ENCODE data around the gene MAZ.
"Not testable (repeated sequence)": the region's sequence is repeated elsewhere in the genome, so short reads cannot be mapped to it uniquely, and the experiment has no call there.

The MAZ gene

DNA sequence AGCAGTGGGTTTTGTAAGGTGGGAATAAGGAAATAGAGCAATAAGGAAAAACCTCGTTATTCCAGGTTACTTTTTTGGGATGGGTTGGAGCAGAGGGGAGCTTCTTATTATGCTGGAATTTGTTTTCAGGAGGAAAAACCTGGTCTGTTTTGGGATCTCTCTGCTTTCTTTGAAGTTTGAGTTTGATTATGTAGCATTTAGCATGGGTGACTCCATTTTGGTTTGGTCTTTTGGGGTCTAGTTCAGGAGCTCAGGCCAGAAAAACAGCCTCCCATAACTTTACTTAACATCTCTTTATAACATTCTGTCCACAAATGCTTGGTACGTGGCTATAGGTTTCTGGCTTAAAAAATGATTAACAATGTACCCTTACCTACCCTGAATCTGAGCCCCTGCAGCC lies 36.8 kb upstream of the MAZ start:
- no peaks in the 10 kb centered on the region for H3K36me3 ChIP-seq (ENCODE audit: insufficient read depth, low read length)
- H3K9me3 ChIP-seq (ENCODE audit: low read length) = no peaks in the 10 kb centered on the region
- H3K9ac ChIP-seq (ENCODE audit: low read length) = no peak overlapping the region
- no peaks in the 10 kb centered on the region for H3K27me3 ChIP-seq (ENCODE audit: control insufficient read depth in 1 of 2, insufficient read depth in 2 of 2, low read length in 2 of 2)
- no peak overlapping the region for H3K27ac ChIP-seq (ENCODE audit: low read depth, low read length)
- H3K4me1 ChIP-seq (ENCODE audit: insufficient read depth, low read length) = no peaks in the 10 kb centered on the region
- no peak overlapping the region for H3K4me3 ChIP-seq (ENCODE audit: low read depth in 1 of 2, low read length in 2 of 2)

- no peaks in the 10 kb centered on the region for H3K36me3 ChIP-seq (ENCODE audit: insufficient read depth, low read length)
- no peak overlapping the region for H3K27ac ChIP-seq (ENCODE audit: low read depth, low read length)
- H3K4me3 ChIP-seq (ENCODE audit: low read depth in 1 of 2, low read length in 2 of 2) = no peak overlapping the region
These were observed 35.9 kb upstream of the MAZ start for GRCh38 chr16:29770250-29770929.

GRCh38 chr16:29772330-29772729 lies 34.0 kb upstream of the MAZ start:
- not testable (repeated sequence) for H3K27ac ChIP-seq (ENCODE audit: low read depth, low read length); H3K9me3 ChIP-seq (ENCODE audit: low read length); H3K36me3 ChIP-seq (ENCODE audit: insufficient read depth, low read length); H3K4me1 ChIP-seq (ENCODE audit: insufficient read depth, low read length); H3K27me3 ChIP-seq (ENCODE audit: control insufficient read depth in 1 of 2, insufficient read depth in 2 of 2, low read length in 2 of 2); H3K9ac ChIP-seq (ENCODE audit: low read length); H3K4me3 ChIP-seq (ENCODE audit: low read depth in 1 of 2, low read length in 2 of 2)

More at GRCh38 chr16:29770250-29770929, 35.9 kb upstream of the MAZ start:
- H3K9me3 ChIP-seq (ENCODE audit: low read length) = no peaks in the 10 kb centered on the region
- no peak overlapping the region for H3K9ac ChIP-seq (ENCODE audit: low read length)
- no peaks in the 10 kb centered on the region for H3K4me1 ChIP-seq (ENCODE audit: insufficient read depth, low read length)
- H3K27me3 ChIP-seq (ENCODE audit: control insufficient read depth in 1 of 2, insufficient read depth in 2 of 2, low read length in 2 of 2) = no peaks in the 10 kb centered on the region

DNA sequence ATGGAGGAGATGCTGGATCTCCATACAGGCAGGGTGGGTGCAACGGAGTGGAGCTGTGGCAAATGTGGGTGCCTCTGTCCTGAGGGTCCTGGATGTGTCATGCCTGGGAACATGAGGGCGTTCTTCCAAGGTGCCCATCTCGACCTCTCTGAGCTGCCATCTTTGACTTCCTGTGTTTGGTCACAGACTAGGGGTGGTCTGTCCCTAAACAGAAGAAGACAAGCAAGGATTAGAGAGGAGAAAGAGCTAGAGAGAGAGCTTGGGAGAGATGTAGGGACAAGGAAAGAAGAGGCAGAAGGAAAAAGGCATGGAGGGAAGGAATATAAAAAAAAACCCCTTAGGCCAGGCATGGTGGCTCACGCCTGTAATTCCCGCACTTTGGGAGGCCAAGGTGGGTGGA lies 31.6 kb upstream of the MAZ start:
- Histone ChIP-seq H3K27ac (ENCODE audit: low read depth, low read length) (no peak overlapping the region), H3K9me3 (ENCODE audit: low read length) (no peaks in the 10 kb centered on the region), H3K9ac (ENCODE audit: low read length) (no peak overlapping the region), H3K4me1 (ENCODE audit: insufficient read depth, low read length) (no peaks in the 10 kb centered on the region), H3K4me3 (ENCODE audit: low read depth in 1 of 2, low read length in 2 of 2) (no peak overlapping the region), H3K36me3 (ENCODE audit: insufficient read depth, low read length) (no peaks in the 10 kb centered on the region), H3K27me3 (ENCODE audit: control insufficient read depth in 1 of 2, insufficient read depth in 2 of 2, low read length in 2 of 2) (no peaks in the 10 kb centered on the region)

DNA sequence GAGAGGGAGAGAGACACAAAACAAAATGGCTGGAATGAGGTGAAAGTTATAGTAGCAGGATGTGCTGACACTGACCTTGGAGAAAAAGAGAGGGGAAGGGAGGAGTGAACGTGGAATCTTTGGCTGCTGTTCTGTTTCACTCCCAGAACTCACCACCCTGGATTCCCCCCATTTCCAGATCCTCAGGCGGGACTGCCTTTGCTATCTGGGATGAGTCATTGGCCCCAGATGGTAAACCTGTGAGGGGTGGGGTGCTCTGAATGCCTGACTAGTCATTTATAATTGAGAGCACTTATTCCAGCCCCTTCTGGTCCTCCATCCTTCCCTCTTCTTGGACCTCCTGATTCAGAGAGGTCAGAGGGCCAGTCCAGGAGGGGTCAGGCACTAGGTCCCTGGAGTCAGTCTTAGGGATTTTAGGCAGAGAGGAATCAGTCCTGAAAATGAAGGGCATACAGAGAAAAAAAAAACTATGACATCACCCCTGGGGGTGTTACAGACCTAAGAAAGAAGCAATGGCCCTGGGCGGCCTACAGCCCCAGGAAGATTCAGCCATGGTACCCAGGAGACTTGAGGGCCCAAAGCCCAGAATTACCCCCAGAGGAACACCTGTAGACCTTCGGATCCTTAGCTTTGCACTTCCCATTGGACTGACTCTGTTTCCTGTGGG lies 30.5 kb upstream of the MAZ start:
- Histone ChIP-seq H3K9me3 (ENCODE audit: low read length) (no peaks in the 10 kb centered on the region), H3K27me3 (ENCODE audit: control insufficient read depth in 1 of 2, insufficient read depth in 2 of 2, low read length in 2 of 2) (no peaks in the 10 kb centered on the region), H3K27ac (ENCODE audit: low read depth, low read length) (no peak overlapping the region), H3K36me3 (ENCODE audit: insufficient read depth, low read length) (no peaks in the 10 kb centered on the region), H3K4me1 (ENCODE audit: insufficient read depth, low read length) (no peaks in the 10 kb centered on the region), H3K4me3 (ENCODE audit: low read depth in 1 of 2, low read length in 2 of 2) (no peak overlapping the region), H3K9ac (ENCODE audit: low read length) (no peak overlapping the region)

DNA sequence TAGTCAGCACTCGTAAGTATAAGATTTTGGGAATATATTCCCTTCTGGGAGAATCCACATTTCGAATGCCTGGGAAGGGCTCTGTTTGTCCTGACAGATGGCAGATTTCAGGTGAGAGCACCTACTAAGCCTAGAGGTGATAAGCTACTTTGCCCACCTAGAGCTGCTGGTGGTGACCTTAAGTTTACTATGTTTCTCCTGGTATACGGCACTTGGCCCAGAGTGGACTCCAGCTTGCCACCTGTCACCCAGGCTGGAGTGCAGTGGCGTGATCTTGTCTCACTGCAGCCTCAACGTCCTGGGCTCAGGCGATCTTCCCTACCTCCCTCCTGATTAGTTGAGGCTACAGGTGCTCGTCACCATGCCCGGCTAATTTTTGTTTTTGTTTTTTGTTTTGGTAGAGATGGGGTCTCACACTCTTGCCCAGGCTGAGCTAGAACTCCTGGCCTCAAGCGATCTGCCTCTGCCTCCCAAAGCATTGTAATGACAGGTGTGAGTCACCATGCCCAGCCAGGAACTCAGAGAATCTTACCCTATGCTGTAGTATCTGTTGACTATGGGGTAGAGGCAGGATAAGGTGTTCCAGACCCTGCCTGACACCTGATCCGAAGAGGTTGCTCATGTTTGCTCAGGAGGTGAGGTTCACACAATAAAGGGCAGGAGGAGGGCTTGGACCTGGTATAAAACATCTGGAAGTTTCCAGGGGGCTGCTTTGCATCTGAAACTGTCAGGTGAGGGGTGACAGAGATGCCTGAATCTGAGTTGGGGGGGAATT lies 28.6 kb upstream of the MAZ start, which contains the start of gene ZG16:
ZG16 (plus strand) TSS at position 681 of the 775 bp plus-strand sequence. CDS start 1,011 bp downstream, outside the sequence.
- H3K4me3 ChIP-seq (ENCODE audit: low read depth in 1 of 2, low read length in 2 of 2) = no peak within 1 kb of the TSS
- H3K27me3 ChIP-seq (ENCODE audit: control insufficient read depth in 1 of 2, insufficient read depth in 2 of 2, low read length in 2 of 2) = no peaks in the 10 kb centered on the region
- H3K27ac ChIP-seq (ENCODE audit: low read depth, low read length) = no peak within 1 kb of the TSS
- H3K9ac ChIP-seq (ENCODE audit: low read length) = no peak within 1 kb of the TSS
- H3K36me3 ChIP-seq (ENCODE audit: insufficient read depth, low read length) = no peaks in the 10 kb centered on the region
- H3K4me1 ChIP-seq (ENCODE audit: insufficient read depth, low read length) = no peaks in the 10 kb centered on the region
- no peaks in the 10 kb centered on the region for H3K9me3 ChIP-seq (ENCODE audit: low read length)

DNA sequence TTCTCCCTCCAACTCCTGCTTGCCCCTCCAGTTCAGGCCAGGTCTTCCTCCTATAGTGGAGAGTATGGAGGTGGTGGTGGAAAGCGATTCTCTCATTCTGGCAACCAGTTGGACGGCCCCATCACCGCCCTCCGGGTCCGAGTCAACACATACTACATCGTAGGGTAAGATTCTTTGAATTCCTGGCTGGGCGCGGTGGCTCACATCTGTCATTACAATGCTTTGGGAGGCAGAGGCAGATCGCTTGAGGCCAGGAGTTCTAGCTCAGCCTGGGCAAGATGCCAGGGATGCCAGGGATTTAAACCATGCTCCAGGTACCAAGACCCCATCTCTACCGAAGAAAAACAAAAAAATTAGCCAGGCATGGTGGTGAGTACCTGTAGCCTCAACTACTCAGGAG lies 26.9 kb upstream of the MAZ start:
- Histone ChIP-seq H3K9me3 (ENCODE audit: low read length) (no peaks in the 10 kb centered on the region), H3K4me3 (ENCODE audit: low read depth in 1 of 2, low read length in 2 of 2) (no peak overlapping the region), H3K9ac (ENCODE audit: low read length) (no peak overlapping the region), H3K36me3 (ENCODE audit: insufficient read depth, low read length) (no peaks in the 10 kb centered on the region), H3K27ac (ENCODE audit: low read depth, low read length) (no peak overlapping the region), H3K27me3 (ENCODE audit: control insufficient read depth in 1 of 2, insufficient read depth in 2 of 2, low read length in 2 of 2) (no peaks in the 10 kb centered on the region), H3K4me1 (ENCODE audit: insufficient read depth, low read length) (no peaks in the 10 kb centered on the region)

GRCh38 chr16:29783094-29783953 lies 23.0 kb upstream of the MAZ start:
- not testable (repeated sequence) for H3K9ac ChIP-seq (ENCODE audit: low read length); H3K4me1 ChIP-seq (ENCODE audit: insufficient read depth, low read length); H3K36me3 ChIP-seq (ENCODE audit: insufficient read depth, low read length); H3K27ac ChIP-seq (ENCODE audit: low read depth, low read length); H3K27me3 ChIP-seq (ENCODE audit: control insufficient read depth in 1 of 2, insufficient read depth in 2 of 2, low read length in 2 of 2); H3K9me3 ChIP-seq (ENCODE audit: low read length); H3K4me3 ChIP-seq (ENCODE audit: low read depth in 1 of 2, low read length in 2 of 2)

- no peak overlapping the region for H3K9ac ChIP-seq (ENCODE audit: low read length)
- no peaks in the 10 kb centered on the region for H3K36me3 ChIP-seq (ENCODE audit: insufficient read depth, low read length)
- no peak overlapping the region for H3K4me3 ChIP-seq (ENCODE audit: low read depth in 1 of 2, low read length in 2 of 2)
- no peaks in the 10 kb centered on the region for H3K9me3 ChIP-seq (ENCODE audit: low read length)
- no peak overlapping the region for H3K27ac ChIP-seq (ENCODE audit: low read depth, low read length)
- no peaks in the 10 kb centered on the region for H3K27me3 ChIP-seq (ENCODE audit: control insufficient read depth in 1 of 2, insufficient read depth in 2 of 2, low read length in 2 of 2)
- H3K4me1 ChIP-seq (ENCODE audit: insufficient read depth, low read length) = peaks cover 6% of the 10 kb centered on the region
These were observed 22.2 kb upstream of the MAZ start for GRCh38 chr16:29784157-29784556.

DNA sequence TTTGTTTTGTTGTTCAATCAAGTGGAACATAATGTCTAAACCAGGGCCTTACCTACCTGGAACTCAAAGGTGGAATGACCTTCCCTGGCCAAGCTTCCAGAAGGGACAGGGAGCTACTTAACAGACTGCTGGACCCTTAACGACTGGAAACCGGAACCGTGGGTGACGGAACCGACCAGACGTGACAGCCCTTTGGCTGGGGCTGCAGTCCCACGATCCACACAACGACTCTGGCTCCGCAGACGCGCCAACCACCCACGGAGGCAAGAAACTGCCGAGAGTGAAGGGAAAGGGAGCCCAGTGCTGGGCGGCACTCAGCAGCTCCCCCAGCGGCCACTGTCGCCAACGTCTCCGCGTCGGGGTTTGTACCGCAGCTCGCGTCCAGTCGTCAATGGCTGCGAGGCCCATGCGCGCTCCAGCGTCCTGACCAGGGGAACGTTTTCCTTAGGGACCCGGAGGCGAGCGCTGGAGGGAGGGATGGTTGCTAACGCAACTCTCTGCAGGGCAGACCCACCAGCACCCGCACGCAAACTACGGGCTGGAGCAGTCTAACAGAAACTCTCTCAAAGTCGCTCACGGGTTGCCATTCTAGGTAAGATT lies 21.3 kb upstream of the MAZ start:
- no peak overlapping the region for H3K9ac ChIP-seq (ENCODE audit: low read length)

GRCh38 chr16:29787155-29787554 lies 19.2 kb upstream of the MAZ start:
- H3K36me3 ChIP-seq (ENCODE audit: insufficient read depth, low read length); H3K27ac ChIP-seq (ENCODE audit: low read depth, low read length); H3K9ac ChIP-seq (ENCODE audit: low read length); H3K4me3 ChIP-seq (ENCODE audit: low read depth in 1 of 2, low read length in 2 of 2); H3K9me3 ChIP-seq (ENCODE audit: low read length); H3K27me3 ChIP-seq (ENCODE audit: control insufficient read depth in 1 of 2, insufficient read depth in 2 of 2, low read length in 2 of 2): not testable (repeated sequence)
- H3K4me1 ChIP-seq (ENCODE audit: insufficient read depth, low read length) = peaks cover 16% of the 10 kb centered on the region

More for the DNA sequence above, 21.3 kb upstream of the MAZ start:
- Histone ChIP-seq H3K27ac (ENCODE audit: low read depth, low read length) (no peak overlapping the region), H3K4me3 (ENCODE audit: low read depth in 1 of 2, low read length in 2 of 2) (peak overlapping the region in 1 of 2 donors; percentile 38), H3K4me1 (ENCODE audit: insufficient read depth, low read length) (peaks cover 6% of the 10 kb centered on the region), H3K27me3 (ENCODE audit: control insufficient read depth in 1 of 2, insufficient read depth in 2 of 2, low read length in 2 of 2) (no peaks in the 10 kb centered on the region), H3K9me3 (ENCODE audit: low read length) (no peaks in the 10 kb centered on the region), H3K36me3 (ENCODE audit: insufficient read depth, low read length) (no peaks in the 10 kb centered on the region)
